ENCODE data around the gene TUBA4A.

DNA sequence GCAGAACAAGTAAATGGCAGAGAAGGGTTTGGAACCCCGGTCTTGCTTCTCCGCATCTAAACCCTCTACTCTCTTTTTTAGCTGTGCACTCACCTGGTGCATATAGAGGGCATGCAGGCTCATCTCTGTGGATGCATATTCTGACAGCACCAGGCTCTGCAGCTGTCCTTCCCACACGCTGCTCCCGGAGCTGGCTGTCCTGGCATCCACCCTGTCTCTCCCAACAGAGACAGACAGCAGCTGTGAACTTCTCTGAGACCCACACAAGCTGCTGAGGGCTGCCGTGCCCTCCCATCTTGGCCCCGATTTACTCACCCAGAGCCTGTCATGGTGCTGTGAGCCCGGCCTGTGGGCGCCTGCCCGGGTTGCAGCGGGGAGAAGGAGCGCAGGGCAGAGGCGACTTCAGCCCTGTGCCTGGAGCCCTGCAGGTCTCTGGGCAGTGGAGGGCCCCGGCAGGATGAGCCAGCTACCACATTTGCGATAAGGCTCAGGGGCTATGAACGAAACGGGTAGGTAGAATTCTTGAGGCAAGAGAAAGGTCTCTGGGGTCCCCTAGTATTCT is 31.7 kb downstream of the TUBA4A start:
- no peak for TF ChIP-seq CTCF (conservative IDR thresholded peaks at IDR 0.05; ENCODE audit: low read length)
- no peak for TF ChIP-seq EZH2phosphoT487 (IDR thresholded peaks at IDR 0.05; ENCODE audit: borderline replicate concordance, low read depth, low read length)

All from OCI-LY7 (cell line).